ENCODE results near the gene DCDC2C.
A peak's percentile ranks its signal among the peaks of the same experiment; 100 is the strongest.

The DCDC2C gene, protein sequence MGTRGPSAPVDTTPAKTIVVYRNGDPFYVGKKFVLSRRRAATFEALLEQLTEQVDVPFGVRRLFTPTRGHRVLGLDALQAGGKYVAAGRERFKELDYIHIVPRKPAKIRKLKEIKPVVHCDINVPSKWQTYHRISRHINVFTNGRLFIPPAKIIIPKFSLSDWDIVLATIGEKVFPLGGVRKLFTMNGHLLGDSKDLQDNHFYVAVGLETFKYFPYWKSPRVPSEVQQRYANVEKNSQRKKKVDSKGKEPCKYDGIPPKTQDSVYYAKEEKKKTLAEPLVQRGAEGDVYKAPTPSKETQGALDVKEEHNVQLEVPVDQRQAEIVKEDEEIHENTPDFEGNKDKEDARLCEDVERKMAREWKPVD

DNA sequence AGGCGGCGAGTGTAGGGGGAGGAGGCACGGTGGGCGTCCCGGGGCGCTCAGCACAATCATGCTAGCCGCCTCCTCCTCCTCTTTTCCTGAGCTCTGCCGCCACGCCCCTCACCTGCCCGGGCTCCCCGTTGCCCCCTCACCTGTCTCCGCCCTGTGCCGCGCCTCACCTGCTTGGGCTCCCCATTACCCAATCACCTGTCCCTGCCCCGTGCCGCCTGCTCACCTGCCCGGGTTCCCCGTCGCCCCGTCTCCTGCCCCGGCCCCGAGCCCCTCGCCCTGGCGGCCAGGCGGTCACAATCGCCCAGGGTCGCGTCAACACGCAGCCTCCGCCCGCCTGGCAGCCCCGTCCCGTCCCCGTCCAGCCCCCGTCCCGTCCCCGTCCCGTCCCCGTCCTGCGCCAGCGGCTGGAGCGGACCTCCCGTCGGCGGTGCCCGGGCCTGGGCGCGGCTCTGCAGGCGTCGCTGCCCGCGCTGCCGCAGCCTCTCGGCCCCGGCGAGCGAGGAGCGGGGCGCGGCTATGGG is at the start of gene DCDC2C:
Gene DCDC2C, plus strand, starts transcription at position 340 of the 521 bp plus-strand sequence. Its CDS starts 177 bp downstream, at position 517.
- intact Hi-C loops (cut with DNase I; ENCODE audit: low total_unique reads): no loop called here
- H3K9me3 ChIP-seq: no peaks in the 10 kb centered on the region
- peaks cover 0 to 22% of the 10 kb centered on the region in 2 donors for H3K27me3 ChIP-seq
- H3K4me1 ChIP-seq: peaks cover 0 to 34% (median 6%) of the 10 kb centered on the region in 4 donors
- no peak within 1 kb of the TSS for H3K27ac ChIP-seq
- no peak for TF ChIP-seq CTCF (IDR thresholded peaks at IDR 0.05)
- DNase-seq: no peak
- H3K4me3 ChIP-seq: peak within 1 kb of the TSS; percentile 15 to 37
- no peaks in the 10 kb centered on the region for H3K36me3 ChIP-seq

DNA sequence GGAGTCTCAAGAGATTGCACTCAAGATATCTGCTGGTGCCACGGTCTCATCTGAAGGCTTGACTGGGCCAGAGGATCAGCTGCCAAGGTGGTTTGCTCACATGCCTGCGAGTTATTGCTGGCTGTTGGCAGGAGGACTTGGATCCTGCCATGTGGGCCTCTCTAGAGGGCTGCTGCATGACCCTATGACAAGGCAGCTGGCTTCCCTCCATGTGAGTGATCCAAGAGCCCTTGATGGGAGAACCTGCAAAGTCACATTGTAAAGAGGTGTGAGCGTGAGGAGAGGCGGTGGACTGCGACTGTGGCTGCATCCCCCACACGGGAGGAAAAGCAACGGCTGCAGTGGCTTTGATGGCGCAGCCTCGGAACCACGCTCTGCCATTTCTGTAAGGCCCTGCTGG is 49.4 kb upstream of the DCDC2C start:
- DNase-seq: no peak
- H3K4me3 ChIP-seq: no peak overlapping the region
- H3K36me3 ChIP-seq: no peaks in the 10 kb centered on the region
- peaks cover 0 to 10% of the 10 kb centered on the region in 2 donors for H3K27me3 ChIP-seq
- peaks cover 0 to 14% (median 5%) of the 10 kb centered on the region in 4 donors for H3K4me1 ChIP-seq
- no peak overlapping the region for H3K27ac ChIP-seq
- TF ChIP-seq CTCF (IDR thresholded peaks at IDR 0.05): no peak
- intact Hi-C loops (cut with DNase I; ENCODE audit: low total_unique reads): no loop called here
- no peaks in the 10 kb centered on the region for H3K9me3 ChIP-seq

GRCh38 chr2:3654531-3655225 is 48.7 kb upstream of the DCDC2C start:
- no peaks in the 10 kb centered on the region for H3K9me3 ChIP-seq
- no peak for TF ChIP-seq CTCF (IDR thresholded peaks at IDR 0.05)
- no peaks in the 10 kb centered on the region for H3K36me3 ChIP-seq
- H3K27ac ChIP-seq: no peak overlapping the region
- no peak overlapping the region for H3K4me3 ChIP-seq
- DNase-seq: no peak
- intact Hi-C loops (cut with DNase I; ENCODE audit: low total_unique reads): no loop called here
- H3K4me1 ChIP-seq: peaks cover 0 to 18% (median 7%) of the 10 kb centered on the region in 4 donors
- H3K27me3 ChIP-seq: peaks cover 0 to 10% of the 10 kb centered on the region in 2 donors

GRCh38 chr2:3655871-3656761 is 47.3 kb upstream of the DCDC2C start:
- H3K4me3 ChIP-seq: no peak overlapping the region
- peaks cover 0 to 14% (median 7%) of the 10 kb centered on the region in 4 donors for H3K4me1 ChIP-seq
- H3K27me3 ChIP-seq: peaks cover 0 to 10% of the 10 kb centered on the region in 2 donors
- no peaks in the 10 kb centered on the region for H3K9me3 ChIP-seq
- no peak for TF ChIP-seq CTCF (IDR thresholded peaks at IDR 0.05)
- H3K36me3 ChIP-seq: no peaks in the 10 kb centered on the region
- H3K27ac ChIP-seq: no peak overlapping the region
- intact Hi-C loops (cut with DNase I; ENCODE audit: low total_unique reads): no loop called here
- no peak for DNase-seq

Measured in tibial artery (tissue), 4 donors.